Measurements from ENCODE around the gene GJA8. TPM values are rescaled to one million over a fixed set of nuclear protein-coding genes. Genes with fewer than 3 reads are reported as not detected.

GJA8 gene
- polyA plus RNA-seq, 3 donors = not detected

- Histone ChIP-seq H3K4me3 (replicated peaks in 1 of 3; ENCODE audit: low read depth in 2 of 3, low read length in 3 of 3) (no peak overlapping the region), H2AFZ (ENCODE audit: insufficient read depth, low read depth, low read length, poor library complexity, severe bottlenecking) (no peak overlapping the region)
Measured at GRCh38 chr1:147892216-147892615, 10.4 kb upstream of the GJA8 start.

GRCh38 chr1:147892731-147893214, 9.8 kb upstream of the GJA8 start:
- peak; percentile 7 to 30 (median 26) for DNase-seq
- Histone ChIP-seq H3K4me2 (replicated peaks; ENCODE audit: extremely low read depth, low read length, poor library complexity, severe bottlenecking) (no peak overlapping the region), H3K79me2 (ENCODE audit: insufficient read depth, low read length) (no peaks in the 10 kb centered on the region), H3K4me3 (replicated peaks in 1 of 3; ENCODE audit: low read depth in 2 of 3, low read length in 3 of 3) (no peak overlapping the region), H3K36me3 (replicated peaks in 1 of 2; ENCODE audit: control insufficient read depth in 1 of 2, insufficient read depth in 2 of 2, low read length in 2 of 2) (no peaks in the 10 kb centered on the region), H3K27me3 (ENCODE audit: control insufficient read depth in 2 of 2, insufficient read depth in 2 of 2, low read length in 2 of 2) (no peaks in the 10 kb centered on the region), H3K4me1 (ENCODE audit: control insufficient read depth in 1 of 2, insufficient read depth in 2 of 2, low read length in 2 of 2) (no peaks in the 10 kb centered on the region), H4K20me1 (ENCODE audit: insufficient read depth, low read length) (no peaks in the 10 kb centered on the region), H3K9me3 (replicated peaks in 1 of 2; ENCODE audit: control insufficient read depth in 1 of 2, insufficient read depth in 1 of 2, low read length in 2 of 2) (no peaks in the 10 kb centered on the region), H3K9ac (ENCODE audit: insufficient read depth, low read length, poor library complexity, severe bottlenecking) (no peak overlapping the region), H3K27ac (ENCODE audit: low read depth in 1 of 2, low read length in 2 of 2) (no peak overlapping the region), H2AFZ (ENCODE audit: insufficient read depth, low read depth, low read length, poor library complexity, severe bottlenecking) (no peak overlapping the region)
- Mint-ChIP-seq H3K36me3 (no peaks in the 10 kb centered on the region), H3K4me1 (peaks cover 2% of the 10 kb centered on the region), H3K27me3 (ENCODE audit: low read depth in 3 of 3) (peaks cover 4 to 7% (median 6%) of the 10 kb centered on the region in 3 donors), H3K4me3 (no peak overlapping the region), H3K9me3 (no peaks in the 10 kb centered on the region), H3K27ac (peak overlapping the region in 1 of 7 donors; percentile 50)
- TF ChIP-seq CTCF (IDR thresholded peaks at IDR 0.05) = peak; percentile 97
- WGBS (ENCODE audit: insufficient coverage) = no CpG with 5 or more reads among the region's 1 CpG
- intact Hi-C loops (cut with micrococcal nuclease) = loop anchor here (5.0 to 10.0 kb wide), 2 partner anchors 395 to 618 kb away; no protein-coding TSS in a partner anchor

More at GRCh38 chr1:147892216-147892615, 10.4 kb upstream of the GJA8 start:
- no peak overlapping the region for H3K4me3 Mint-ChIP-seq
- no peak for DNase-seq
- Histone ChIP-seq H3K79me2 (ENCODE audit: insufficient read depth, low read length) (no peaks in the 10 kb centered on the region), H4K20me1 (ENCODE audit: insufficient read depth, low read length) (no peaks in the 10 kb centered on the region), H3K9me3 (replicated peaks in 1 of 2; ENCODE audit: control insufficient read depth in 1 of 2, insufficient read depth in 1 of 2, low read length in 2 of 2) (no peaks in the 10 kb centered on the region), H3K27ac (ENCODE audit: low read depth in 1 of 2, low read length in 2 of 2) (no peak overlapping the region), H3K27me3 (ENCODE audit: control insufficient read depth in 2 of 2, insufficient read depth in 2 of 2, low read length in 2 of 2) (no peaks in the 10 kb centered on the region), H3K9ac (ENCODE audit: insufficient read depth, low read length, poor library complexity, severe bottlenecking) (no peak overlapping the region), H3K4me1 (ENCODE audit: control insufficient read depth in 1 of 2, insufficient read depth in 2 of 2, low read length in 2 of 2) (no peaks in the 10 kb centered on the region), H3K36me3 (replicated peaks in 1 of 2; ENCODE audit: control insufficient read depth in 1 of 2, insufficient read depth in 2 of 2, low read length in 2 of 2) (no peaks in the 10 kb centered on the region), H3K4me2 (replicated peaks; ENCODE audit: extremely low read depth, low read length, poor library complexity, severe bottlenecking) (no peak overlapping the region)
- intact Hi-C loops (cut with micrococcal nuclease) = loop anchor here (5.0 to 10.0 kb wide), 2 partner anchors 395 to 617 kb away; no protein-coding TSS in a partner anchor
- peaks cover 4 to 7% (median 6%) of the 10 kb centered on the region in 3 donors for H3K27me3 Mint-ChIP-seq (ENCODE audit: low read depth in 3 of 3)
- peaks cover 2% of the 10 kb centered on the region for H3K4me1 Mint-ChIP-seq
- WGBS (ENCODE audit: insufficient coverage) = 38% methylated on average over 1 of the region's 5 CpGs
- no peak for TF ChIP-seq CTCF (IDR thresholded peaks at IDR 0.05)
- H3K27ac Mint-ChIP-seq = peak overlapping the region in 1 of 7 donors; percentile 24
- no peaks in the 10 kb centered on the region for H3K36me3 Mint-ChIP-seq
- H3K9me3 Mint-ChIP-seq = no peaks in the 10 kb centered on the region
